ENCODE results near the gene F3.

Gene F3

GRCh38 chr1:94526152-94526980 lies 15.2 kb downstream of the F3 start:
- no peak for DNase-seq

GRCh38 chr1:94524531-94524930 lies 17.0 kb downstream of the F3 start:
- no peak for DNase-seq

- no peak for DNase-seq
These were observed 19.3 kb downstream of the F3 start for GRCh38 chr1:94522304-94522703.

GRCh38 chr1:94519351-94519750 lies 22.2 kb downstream of the F3 start:
- no peak for DNase-seq

GRCh38 chr1:94515296-94515947 lies 26.1 kb downstream of the F3 start:
- no peak for DNase-seq

GRCh38 chr1:94514095-94514727 lies 27.3 kb downstream of the F3 start:
- DNase-seq, result no peak

- no peak for DNase-seq
These were observed 28.7 kb downstream of the F3 start for GRCh38 chr1:94512816-94513215.

- DNase-seq, result no peak
These were observed 37.0 kb downstream of the F3 start for GRCh38 chr1:94504601-94505000.

GRCh38 chr1:94503153-94503552 lies 38.4 kb downstream of the F3 start:
- no peak for DNase-seq

- DNase-seq, result no peak
These were observed 39.6 kb downstream of the F3 start for GRCh38 chr1:94501935-94502334.

GRCh38 chr1:94501426-94501825 lies 40.1 kb downstream of the F3 start:
- DNase-seq, result no peak

- DNase-seq, result no peak
These were observed 45.3 kb downstream of the F3 start for GRCh38 chr1:94496076-94496755.

- DNase-seq, result no peak
These were observed 51.0 kb downstream of the F3 start for GRCh38 chr1:94490556-94490955.

- no peak for DNase-seq
These were observed 54.6 kb downstream of the F3 start for GRCh38 chr1:94486990-94487389.

GRCh38 chr1:94481473-94481933 lies 60.1 kb downstream of the F3 start:
- DNase-seq, result peak; percentile 37 to 41

- no peak for DNase-seq
These were observed 61.9 kb downstream of the F3 start for GRCh38 chr1:94479682-94480081.
